ENCODE measurements around the gene STX18. TPM values are rescaled to one million over a fixed set of nuclear protein-coding genes. Genes with fewer than 3 reads are reported as not detected.

Gene STX18
- total and polyA plus RNA-seq, 10 of the 15 experiments (the other 5 are each of a cell fraction or from before 2014, with no cell fraction given) = 8.2 to 46.6 (median 31.1) TPM

DNA sequence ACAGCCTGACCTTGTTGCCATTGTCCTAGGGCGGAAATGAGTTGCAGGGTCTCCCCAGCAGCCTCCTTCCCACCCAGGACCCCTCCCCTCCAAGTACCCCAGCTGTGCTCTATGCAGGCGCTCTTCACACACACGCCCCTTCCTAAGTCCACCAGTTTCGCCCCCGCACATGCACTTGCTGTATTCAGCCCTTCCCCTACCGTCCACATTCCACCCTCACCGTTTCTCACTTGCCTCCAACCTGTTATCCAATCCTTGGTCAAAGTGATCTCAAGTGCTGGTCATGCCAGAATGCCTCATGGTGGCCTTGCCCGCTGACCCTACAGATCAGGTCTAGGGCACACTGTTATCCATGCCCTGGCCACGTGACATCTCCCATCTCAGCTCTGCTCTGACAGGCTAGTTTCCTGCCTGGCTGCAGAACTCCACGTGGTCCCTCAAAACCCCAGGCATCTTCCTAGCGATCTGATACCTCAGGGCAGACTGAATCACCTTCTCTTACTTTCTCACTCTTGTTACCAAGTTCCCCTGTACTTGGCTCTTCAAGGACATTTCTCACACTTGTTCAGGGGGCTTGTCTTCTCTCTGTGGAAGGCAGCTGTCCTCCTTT, 115.2 kb downstream of the STX18 start:
- ChIA-PET SMC1A (ENCODE audit: uncharacterized antibody, unreplicated experiment) (interaction anchor here (1.2 kb wide), 1 partner anchor 15 kb away, joined by 3 read pairs; no protein-coding TSS in a partner anchor), CTCF (interaction anchor here (0.9 kb wide), 1 partner anchor 244 kb away, joined by 3 read pairs; no protein-coding TSS in a partner anchor), RAD21 (ENCODE audit: unreplicated experiment) (no interaction called here), POLR2A (no interaction called here)
- H3K27me3 ChIP-seq (replicated peaks in 1 of 2; ENCODE audit: control insufficient read depth in 2 of 2, insufficient read depth in 2 of 2, low read length in 1 of 2) = no peaks in the 10 kb centered on the region
- ATAC-seq (no peak), DNase-seq (ENCODE audit: low read depth, low spot score) (no peak), FAIRE-seq (no peak)
- no peaks in the 10 kb centered on the region for H3K9me3 ChIP-seq (replicated peaks; ENCODE audit: control insufficient read depth, insufficient read depth, low read length)
- no peaks in the 10 kb centered on the region for H4K20me1 ChIP-seq (ENCODE audit: control insufficient read depth, insufficient read depth)
- WGBS (ENCODE audit: insufficient coverage, insufficient replicate concordance, low lambda C conversion rate, missing lambda C conversion rate) = 97% methylated on average over 10 of the region's 11 CpGs
- H3K9ac ChIP-seq (ENCODE audit: control insufficient read depth, insufficient read depth, low read length) = no peak overlapping the region
- no peak overlapping the region for H3K27ac ChIP-seq (ENCODE audit: control insufficient read depth, insufficient read depth)
- H3K4me1 ChIP-seq (ENCODE audit: control insufficient read depth, insufficient read depth, low read length) = no peaks in the 10 kb centered on the region
- no TSS peak for BruUV-seq (replicated peaks)
- intact Hi-C loops (cut with micrococcal nuclease; ENCODE audit: unreplicated experiment) (no loop called here), in situ Hi-C loops (cut with MboI) (no loop called here)
- no peak overlapping the region for H3K4me3 ChIP-seq
- no peak overlapping the region for H2AFZ ChIP-seq (ENCODE audit: control insufficient read depth, low read depth, low read length)
- no peak overlapping the region for H3K4me2 ChIP-seq (ENCODE audit: control insufficient read depth, insufficient read depth)
- H3K79me2 ChIP-seq (ENCODE audit: control insufficient read depth, insufficient read depth, low read length) = no peaks in the 10 kb centered on the region
- TF ChIP-seq, protein P1, sequence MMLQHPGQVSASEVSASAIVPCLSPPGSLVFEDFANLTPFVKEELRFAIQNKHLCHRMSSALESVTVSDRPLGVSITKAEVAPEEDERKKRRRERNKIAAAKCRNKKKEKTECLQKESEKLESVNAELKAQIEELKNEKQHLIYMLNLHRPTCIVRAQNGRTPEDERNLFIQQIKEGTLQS (IDR thresholded peaks at IDR 0.05; ENCODE audit: borderline replicate concordance, extremely low read depth, low read depth, low read length) = no peak
- TF ChIP-seq CHD1 (IDR thresholded peaks at IDR 0.05; ENCODE audit: low read depth, low read length) = no peak
- TF ChIP-seq CBFB (IDR thresholded peaks at IDR 0.05; ENCODE audit: low read depth) = no peak
- TF ChIP-seq NR2C1 (IDR thresholded peaks at IDR 0.05) = no peak
- TF ChIP-seq SMARCA5 (IDR thresholded peaks at IDR 0.05) = no peak
- no peak for TF ChIP-seq EED (IDR thresholded peaks at IDR 0.05; ENCODE audit: low read depth)
- no peak for TF ChIP-seq ZSCAN29 (IDR thresholded peaks at IDR 0.05)
- TF ChIP-seq SUZ12 (IDR thresholded peaks at IDR 0.05; ENCODE audit: unreplicated experiment) = no peak
- no peak for TF ChIP-seq IKZF2 (IDR thresholded peaks at IDR 0.05)
- TF ChIP-seq, protein P2, sequence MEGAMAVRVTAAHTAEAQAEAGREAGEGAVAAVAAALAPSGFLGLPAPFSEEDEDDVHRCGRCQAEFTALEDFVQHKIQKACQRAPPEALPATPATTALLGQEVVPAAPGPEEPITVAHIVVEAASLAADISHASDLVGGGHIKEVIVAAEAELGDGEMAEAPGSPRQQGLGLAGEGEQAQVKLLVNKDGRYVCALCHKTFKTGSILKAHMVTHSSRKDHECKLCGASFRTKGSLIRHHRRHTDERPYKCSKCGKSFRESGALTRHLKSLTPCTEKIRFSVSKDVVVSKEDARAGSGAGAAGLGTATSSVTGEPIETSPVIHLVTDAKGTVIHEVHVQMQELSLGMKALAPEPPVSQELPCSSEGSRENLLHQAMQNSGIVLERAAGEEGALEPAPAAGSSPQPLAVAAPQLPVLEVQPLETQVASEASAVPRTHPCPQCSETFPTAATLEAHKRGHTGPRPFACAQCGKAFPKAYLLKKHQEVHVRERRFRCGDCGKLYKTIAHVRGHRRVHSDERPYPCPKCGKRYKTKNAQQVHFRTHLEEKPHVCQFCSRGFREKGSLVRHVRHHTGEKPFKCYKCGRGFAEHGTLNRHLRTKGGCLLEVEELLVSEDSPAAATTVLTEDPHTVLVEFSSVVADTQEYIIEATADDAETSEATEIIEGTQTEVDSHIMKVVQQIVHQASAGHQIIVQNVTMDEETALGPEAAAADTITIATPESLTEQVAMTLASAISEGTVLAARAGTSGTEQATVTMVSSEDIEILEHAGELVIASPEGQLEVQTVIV (IDR thresholded peaks at IDR 0.05; ENCODE audit: borderline replicate concordance, partially characterized antibody) = no peak
- TF ChIP-seq EZH2 (IDR thresholded peaks at IDR 0.05; ENCODE audit: borderline replicate concordance, control insufficient read depth, low read depth, low read length) = no peak
- no peak for TF ChIP-seq SP1 (IDR thresholded peaks at IDR 0.05; ENCODE audit: low read depth, low read length)
- H3K36me3 ChIP-seq (ENCODE audit: control insufficient read depth in 2 of 2, insufficient read depth in 2 of 2, low read length in 1 of 2) = peaks cover 6% of the 10 kb centered on the region in 2 experiments; a peak in 3 of 4 replicates
